Raji (cell line): ENCODE data around the gene ASCC3.

Experiments used
- POLR2A ChIP-seq: IDR thresholded peaks from 2 replicates; pipeline ENCODE4 v1.6.1; 2011; ENCODE audit warnings: low read depth, low read length, control low read depth; ENCODE audit not compliant: insufficient read depth

ASCC3 gene

DNA sequence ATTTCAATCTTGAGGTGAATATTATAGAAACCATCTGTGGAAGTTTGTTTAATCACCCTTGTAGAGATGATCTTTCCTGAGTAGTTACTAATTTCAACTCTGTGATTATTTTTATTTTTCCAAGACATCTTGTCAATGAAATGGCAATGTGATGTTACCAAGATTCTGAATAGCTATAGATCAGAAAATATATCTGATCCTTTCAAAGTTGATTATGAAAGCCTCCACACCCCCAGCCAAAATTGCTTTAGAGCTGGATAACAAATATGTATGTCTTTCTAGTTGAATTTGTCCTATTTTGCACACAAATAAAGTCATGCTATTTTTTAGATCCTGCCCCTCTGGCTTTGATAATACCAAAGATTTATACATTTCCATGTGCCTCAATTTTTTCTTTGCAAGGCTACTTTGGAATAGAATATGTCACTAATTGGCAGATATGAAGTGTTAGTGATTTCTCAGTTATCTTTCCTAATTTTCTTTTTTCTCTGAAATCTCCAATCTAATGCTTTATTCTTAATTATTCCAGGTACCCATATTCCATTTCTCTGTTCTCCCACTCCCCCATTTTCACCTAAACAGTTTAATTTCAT, 421.4 kb downstream of the ASCC3 start:
- no peak for TF ChIP-seq POLR2A

DNA sequence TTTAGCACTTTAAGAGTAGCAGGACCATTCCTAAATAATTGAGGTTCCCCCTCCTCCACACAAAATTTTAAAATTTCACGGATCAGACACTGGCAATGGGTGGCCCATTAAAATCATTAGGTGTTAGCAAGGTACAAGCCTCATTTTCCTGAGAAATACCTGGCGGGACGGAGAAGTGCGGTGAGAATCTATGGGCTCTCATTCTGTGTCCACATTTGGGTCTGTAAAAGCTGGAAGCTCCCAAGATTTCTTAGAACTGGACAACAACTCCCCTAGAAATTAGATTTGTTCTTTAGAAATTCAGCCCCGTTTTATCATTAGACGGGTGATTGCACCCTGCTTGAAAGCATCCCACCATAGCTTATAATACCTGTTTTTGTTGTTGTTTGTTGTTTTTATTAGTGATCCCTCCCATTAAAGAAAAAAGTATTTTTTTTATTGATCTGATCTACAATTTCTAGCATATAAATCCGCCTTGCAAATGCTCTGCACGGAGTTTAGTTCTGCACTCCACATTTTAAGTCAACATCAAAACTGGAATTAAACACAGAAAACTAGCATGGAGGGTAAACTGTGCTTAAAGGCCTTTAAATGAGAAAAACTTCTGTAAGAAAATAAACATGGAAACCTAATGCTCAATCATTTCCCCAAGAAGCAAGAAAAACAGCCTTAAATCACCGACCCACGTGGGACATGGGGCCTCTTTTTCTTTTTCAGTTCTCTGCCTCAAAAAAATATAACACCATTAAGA, 422.1 kb downstream of the ASCC3 start:
- TF ChIP-seq POLR2A: no peak
